Pulmonary artery endothelial cell (primary cell): ENCODE results near the gene SASH3. TPM values are rescaled to one million over a fixed set of nuclear protein-coding genes. Genes with fewer than 3 reads are reported as not detected.
"Not testable (repeated sequence)": the region's sequence is repeated elsewhere in the genome, so short reads cannot be mapped to it uniquely, and the experiment has no call there.

Experiments used
- DNase-seq: peaks from one replicate; pipeline ENCODE4 v3.0.0-alpha.2; 2011; ENCODE audit warnings: low read depth, low spot score
- total RNA-seq: library from RNA; depleted of rRNA; stranded (reverse); fragments of >200 nt; gene quantifications from 2 replicates; pipeline ENCODE4 v1.2.3, GENCODE V29; 2014

The SASH3 gene
- not detected in 2 replicates for total RNA-seq

DNA sequence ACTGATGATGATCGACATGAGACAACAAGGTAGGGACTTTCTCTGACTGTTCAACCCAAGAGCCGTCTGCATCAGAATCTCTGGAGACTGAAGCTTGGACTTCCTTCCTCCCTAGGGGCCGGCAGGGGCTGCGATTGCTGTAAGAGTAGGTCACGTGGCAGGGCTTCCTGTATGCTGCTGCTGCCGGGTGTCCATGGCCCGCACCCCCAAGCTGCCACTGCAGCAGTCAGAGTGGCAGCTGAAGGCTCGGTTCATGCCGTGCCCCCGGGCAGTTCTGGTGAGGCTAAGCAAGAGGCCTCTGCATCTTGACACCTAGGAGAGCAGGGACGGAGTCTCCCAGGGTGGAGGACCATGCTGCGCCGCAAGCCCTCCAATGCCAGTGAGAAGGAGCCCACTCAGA, at the start of gene SASH3:
TSS of gene SASH3 (plus strand) at position 203 of the 400 bp plus-strand sequence. CDS start at position 352, 149 bp downstream.
- no peak for DNase-seq

DNA sequence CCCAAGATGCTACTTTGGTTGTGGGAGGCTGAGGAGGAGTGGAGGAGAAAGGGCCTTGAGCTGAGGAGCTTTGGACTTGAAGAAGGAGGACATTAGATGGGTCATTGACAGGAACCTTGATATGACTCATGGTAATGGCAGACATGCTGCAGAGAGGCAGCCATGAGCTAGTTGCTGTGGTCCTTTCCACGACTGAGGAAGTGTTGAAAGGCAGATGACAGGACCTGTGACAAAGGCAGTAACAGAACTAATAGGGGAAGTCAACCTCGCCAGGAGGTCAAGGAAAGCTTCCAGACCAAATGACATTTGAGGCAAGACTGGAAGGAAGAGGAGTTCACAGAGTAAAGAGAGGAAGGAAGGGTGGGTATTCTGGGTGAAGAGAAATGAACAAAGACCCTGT, 48.5 kb upstream of the SASH3 start:
- no peak for DNase-seq

DNA sequence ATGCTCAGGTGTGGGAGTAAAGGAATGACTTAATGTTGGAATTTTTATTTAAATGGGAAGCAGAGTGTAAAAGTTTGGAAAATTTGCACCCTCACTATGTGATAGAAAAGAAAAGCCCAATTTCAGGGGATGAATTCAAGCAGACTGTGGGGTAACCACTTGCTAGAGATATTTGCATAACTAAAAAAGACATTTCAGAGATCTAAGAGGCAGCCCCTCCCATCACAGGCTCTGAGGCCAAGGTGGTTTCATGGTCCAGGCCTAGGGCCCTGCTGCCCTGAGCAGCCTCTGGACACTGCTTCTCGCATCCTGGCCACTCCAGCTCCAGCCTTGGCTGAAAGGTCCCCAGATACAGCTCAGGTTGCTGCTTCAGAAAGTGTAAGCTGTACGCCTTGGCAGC, 46.9 kb upstream of the SASH3 start:
- DNase-seq, result no peak

DNA sequence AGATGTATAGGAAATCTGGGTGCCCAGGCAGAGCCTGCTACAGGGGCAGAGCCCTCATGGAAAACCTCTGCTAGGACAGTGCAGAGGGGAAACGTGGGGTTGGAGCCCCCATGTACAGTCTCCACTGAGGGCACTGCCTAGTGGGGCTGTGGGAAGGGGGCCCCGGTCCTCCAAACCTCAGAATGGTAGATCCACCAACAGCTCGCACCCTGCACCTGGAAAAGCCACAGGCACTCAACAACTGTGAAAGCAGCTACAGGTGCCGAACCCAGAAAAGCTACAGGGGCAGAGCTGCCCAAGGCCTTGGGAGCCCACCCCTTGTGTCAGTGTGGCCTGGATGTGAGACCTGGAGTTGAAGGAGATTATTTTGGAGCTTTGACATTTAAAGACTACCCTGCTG, 46.4 kb upstream of the SASH3 start:
- DNase-seq, result no peak

DNA sequence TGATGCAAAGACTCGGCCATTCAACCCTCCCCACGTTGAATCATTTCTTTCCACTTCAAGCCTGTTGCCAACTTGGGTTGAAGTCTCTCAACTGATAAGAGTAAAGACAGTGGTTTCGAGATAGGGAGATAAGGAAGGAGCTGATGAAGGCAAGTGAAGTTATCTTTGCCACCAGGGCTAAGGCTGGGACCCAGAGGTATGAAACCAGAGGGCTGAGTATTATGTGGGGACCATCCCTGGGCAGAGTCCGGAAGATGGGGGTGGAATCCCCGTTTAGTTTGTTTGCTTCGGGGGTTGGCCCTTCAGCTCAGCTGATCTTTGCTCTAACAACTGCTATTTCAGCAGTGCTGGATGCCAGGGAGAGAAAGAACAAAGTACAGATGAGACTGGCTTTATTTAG, 43.3 kb upstream of the SASH3 start:
- no peak for DNase-seq

DNA sequence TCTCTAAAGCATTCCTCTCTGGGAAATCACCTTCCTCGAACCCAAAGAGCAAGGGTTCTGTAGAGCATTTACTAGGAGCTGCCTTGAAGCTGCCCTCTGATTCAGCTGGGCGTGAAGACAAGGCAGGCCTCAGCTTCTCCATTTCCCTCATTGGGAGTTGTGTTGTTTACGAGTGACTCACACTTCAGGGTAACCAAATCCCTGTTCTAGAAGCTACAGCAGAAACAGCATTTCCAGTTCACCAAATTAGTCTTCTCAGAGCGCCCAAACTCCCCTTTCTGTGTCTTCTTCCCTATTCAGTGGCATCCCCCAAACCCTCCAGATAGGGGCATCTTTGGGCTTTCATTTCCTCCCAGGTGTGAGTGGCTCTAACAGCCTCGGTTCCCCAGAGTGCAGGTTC, 41.8 kb upstream of the SASH3 start:
- no peak for DNase-seq

DNA sequence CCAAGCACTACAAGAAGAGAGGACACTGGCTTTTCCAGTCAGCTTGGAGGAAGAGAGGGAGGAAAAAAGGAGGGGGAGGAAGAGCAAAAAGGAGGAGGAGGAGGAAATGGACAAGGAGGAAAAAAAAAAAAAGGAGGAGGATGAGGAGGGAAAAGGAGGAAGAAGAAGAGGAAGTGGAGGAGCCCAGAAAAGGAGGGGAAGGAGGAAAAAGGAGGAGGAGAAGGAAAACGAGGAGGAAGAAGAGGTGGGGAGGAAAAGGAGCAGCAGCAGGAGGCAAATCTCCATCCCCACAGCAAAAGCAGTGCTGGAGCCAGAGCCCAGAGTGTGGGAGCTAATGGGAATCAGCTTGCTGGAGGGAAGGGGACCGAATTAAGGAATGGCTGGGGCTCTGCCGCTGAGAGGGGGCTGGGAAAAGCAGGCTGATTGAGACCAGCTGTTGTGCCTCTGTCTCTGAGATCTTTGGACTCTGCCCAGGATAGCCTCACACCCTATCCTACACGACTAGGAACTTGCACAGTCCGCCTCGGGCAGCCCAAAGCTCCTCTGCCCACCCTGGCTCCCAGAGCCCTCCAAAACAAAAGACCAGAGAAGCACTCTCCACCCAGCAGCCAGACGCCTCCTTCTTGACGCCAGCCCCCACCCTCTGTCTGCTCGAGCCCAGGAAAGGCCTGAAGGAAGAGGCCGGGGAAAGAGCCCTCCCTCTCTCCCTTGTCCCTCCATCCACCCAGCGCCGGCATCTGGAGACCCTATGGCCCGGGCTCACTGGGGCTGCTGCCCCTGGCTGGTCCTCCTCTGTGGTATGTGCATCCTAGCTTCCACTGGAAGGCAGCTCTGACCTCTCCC, 41.1 kb upstream of the SASH3 start, which contains the start of gene XPNPEP2:
TSS of gene XPNPEP2 (plus strand) at position 514 of the 843 bp plus-strand sequence. CDS start at position 749, 235 bp downstream.
- DNase-seq, result no peak

DNA sequence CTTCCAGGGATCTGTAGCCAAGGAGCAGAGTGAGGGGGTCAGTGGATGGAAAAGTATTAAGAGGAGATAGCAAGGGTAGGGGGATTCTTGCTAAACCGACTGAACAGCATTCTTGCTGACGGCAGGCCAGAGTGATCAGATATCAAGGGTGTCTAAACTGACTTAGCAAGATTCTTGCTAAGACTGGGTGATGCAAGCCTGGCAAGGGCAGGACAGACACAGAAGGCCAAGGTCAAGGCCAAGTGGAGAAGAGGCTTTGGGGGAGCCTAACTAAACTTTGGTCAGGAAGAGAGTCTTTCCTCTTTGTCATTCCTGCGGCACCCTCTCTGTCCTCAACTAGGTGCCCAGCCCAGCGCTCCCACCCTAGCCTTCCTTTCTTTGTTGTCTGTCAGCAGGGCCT, 40.2 kb upstream of the SASH3 start:
- DNase-seq, result no peak

DNA sequence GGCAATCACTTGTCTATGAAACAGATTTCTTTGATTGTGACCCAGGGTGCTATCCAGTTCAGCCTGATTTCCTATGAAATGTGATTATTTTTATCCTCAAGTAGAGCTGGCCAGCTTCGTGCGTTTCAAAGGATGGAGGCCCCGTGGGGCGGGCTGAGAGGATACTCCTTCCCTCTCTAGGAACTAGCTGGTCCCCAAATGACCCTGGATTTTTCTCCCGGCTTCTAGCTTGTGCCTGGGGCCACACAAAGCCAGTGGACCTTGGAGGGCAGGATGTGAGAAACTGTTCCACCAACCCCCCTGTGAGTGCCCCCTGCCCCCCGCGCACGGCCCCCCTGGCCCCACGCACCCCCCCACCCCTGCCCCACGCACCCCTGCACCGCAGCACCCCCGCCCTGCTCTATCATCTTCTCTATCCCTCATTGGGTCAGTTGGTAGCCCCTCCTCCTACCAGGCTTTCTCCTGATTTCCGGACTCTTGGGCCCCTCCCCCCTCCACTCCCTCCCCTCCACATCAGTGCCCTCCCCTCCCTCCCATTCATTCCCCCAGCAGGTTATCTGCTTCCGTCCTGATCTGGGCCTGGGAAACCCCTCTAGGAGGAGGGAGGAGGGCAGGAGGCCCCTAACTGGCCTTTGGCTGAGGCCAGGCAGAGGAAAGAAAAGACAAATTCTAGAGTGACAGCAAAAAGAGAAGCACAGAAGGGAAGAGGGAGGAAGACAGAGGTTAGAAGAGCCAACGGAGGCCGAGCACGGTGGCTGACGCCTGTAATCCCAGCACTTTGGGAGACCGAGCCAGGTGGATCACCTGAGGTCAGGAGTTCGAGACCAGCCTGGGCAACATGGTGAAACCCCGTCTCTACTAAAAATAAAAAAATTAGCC, 37.6 kb upstream of the SASH3 start:
- no peak for DNase-seq

DNA sequence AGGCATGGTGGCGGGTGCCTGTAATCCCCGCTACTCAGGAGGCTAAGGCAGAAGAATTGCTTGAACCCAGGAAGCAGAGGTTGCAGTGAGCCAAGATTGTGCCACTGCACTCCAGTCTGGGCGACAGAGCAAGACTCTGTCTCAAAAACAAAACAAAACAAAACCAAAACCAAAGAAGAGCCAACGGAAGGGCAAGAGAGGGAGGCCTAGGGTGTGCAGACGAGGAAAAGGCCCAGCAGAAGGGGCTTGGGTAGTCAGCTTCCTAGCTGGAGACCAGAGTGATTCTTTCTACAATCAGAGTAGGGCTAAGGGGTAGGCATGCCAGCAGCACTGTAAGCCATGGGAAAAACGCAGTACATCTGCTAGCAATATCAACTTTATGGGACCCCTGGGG, 37.0 kb upstream of the SASH3 start:
- DNase-seq, result not testable (repeated sequence)

DNA sequence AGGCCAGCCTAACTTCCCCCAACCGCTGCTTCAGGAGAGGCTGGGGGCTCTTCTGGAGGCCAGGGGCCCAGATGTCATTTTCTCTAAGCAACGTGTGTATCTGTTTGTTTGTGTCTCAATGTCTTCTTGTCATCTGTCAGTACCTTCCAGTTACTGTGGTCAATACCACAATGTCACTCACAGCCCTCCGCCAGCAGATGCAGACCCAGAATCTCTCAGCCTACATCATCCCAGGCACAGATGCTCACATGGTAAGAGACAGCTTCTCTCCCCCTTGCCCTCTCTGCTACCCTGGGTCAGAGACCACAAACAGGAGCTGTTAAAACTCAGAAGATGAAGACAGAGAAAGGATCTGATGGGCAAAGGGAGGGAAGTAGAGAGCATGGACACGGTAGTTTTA, 35.9 kb upstream of the SASH3 start:
- no peak for DNase-seq

DNA sequence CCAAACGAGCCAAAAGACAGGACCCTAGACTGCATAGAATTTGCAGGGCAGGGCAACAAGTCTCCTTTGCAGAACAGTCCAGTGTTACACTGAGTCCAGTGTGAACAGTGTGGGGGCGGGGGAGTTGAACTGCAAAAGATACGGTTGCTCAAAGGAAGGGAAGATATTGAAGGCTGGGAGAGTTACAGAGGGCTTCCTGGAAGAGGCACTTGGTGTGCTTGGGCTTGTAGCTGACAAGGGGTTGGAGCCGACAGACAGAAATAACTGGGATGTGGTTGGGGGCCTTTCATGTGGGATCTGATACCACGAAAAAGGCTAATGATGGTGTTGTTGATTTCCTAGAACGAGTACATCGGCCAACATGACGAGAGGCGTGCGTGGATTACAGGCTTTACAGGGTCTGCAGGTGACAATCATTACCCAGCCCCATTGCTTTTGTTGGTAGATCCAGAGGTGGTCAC, 34.9 kb upstream of the SASH3 start:
- DNase-seq, result no peak

DNA sequence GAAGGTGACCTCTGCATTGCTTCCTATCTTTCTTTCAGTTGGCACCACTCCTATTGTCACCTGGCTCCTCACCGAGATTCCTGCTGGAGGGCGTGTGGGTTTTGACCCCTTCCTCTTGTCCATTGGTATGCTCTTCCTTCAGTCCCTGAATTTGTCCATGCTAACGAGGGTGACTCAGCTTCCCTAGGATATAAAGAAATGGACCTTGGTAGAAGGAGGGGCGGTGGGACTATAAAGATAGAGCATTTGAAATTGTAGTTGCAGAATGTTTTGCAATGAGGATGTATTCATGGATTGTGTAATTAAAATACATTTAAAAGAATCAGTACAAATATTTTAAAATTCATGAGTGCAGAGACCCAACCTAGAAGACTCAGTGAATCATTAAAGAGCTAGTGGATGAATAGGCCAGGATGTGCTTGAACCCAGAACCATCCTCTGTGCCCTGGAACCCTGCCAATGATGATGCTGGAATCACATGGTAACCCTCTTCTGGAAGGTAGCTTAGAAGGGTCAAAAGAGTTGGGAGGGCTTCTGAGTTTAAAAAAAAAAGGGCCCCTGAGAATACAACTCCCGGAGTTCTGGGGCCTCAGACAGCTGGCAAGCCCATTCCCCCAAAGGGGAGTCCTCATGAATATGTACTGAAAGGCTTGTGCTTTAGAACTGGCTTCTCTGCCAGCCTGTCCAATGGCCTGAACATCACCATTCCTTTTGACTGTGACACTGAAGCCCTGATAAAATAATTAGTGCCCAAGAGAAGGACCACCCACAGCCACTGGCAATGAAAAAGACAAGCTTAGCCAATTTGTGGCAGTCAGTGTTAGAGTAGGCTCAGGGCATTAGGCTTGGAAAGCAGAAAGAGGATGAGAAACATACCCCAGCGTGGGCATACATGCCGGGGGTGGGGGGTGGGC, 32.9 kb upstream of the SASH3 start:
- no peak for DNase-seq

DNA sequence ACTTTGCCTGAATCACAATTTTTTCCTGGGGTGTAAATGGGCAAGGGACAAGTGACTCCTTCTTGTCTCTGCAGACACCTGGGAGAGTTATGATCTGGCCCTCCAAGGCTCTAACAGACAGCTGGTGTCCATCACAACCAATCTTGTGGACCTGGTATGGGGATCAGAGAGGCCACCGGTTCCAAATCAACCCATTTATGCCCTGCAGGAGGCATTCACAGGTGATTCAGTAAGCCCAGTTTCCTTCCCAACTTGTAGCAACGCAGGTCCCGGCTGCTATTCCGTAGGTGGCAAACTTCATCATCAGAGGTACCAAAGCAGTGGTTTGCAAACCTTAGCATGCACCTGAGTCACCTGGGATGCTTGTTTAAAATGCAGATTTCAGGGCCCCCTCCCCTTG, 32.2 kb upstream of the SASH3 start:
- DNase-seq, result no peak

DNA sequence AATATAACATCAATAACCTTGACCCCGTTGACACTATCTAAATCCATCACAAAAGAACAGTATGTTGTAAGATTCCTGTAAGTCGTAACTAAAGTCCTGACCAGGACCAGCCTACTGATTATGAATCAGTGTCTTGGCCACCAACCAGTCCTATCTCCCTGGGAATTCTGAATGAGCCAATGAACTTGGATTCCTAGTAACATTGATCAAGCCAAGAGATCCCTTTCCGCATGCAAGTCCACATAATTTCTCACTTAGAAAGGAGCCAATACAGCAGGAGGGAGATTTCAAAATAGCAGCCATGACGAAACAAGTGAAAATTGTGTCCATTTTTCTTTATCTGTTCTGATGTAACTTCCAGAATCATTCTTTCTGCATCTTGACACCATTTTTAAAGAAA, 31.4 kb upstream of the SASH3 start:
- no peak for DNase-seq

DNA sequence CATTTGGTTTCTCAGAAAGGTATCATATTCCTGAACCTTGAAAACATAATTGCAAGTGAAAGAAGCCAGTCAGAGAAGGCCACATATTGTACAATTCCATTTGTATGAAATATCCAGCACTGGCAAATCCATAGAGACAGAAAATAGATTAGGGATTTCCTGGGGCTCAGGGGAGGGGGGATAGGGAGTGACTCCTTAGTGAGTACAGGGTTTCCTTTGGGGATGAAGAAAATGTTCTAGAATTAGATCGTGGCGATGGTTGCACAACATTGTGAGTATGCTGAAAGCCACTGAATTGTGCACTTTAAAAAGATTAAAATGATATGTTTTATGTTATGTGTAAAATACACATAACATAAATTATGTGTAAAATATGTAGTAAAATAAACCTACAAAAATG, 30.7 kb upstream of the SASH3 start:
- no peak for DNase-seq

DNA sequence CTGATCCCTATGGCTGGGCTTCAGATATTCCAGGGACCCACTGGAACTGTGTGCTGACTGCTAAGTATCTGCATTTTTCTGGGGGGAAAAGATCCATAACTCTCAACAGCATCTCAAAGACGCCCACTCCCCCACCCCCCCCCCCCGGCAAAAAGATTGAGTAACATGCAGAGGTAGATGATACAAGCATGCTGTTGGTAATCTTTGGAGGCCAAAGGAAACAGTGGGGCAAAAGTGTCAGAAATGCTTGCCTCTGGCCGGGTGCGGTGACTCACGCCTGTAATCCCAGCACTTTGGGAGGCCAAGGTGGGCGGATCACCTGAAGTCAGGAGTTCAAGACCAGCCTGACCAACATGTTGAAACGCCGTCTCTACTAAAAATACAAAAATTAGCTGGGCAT, 28.8 kb upstream of the SASH3 start:
- no peak for DNase-seq

DNA sequence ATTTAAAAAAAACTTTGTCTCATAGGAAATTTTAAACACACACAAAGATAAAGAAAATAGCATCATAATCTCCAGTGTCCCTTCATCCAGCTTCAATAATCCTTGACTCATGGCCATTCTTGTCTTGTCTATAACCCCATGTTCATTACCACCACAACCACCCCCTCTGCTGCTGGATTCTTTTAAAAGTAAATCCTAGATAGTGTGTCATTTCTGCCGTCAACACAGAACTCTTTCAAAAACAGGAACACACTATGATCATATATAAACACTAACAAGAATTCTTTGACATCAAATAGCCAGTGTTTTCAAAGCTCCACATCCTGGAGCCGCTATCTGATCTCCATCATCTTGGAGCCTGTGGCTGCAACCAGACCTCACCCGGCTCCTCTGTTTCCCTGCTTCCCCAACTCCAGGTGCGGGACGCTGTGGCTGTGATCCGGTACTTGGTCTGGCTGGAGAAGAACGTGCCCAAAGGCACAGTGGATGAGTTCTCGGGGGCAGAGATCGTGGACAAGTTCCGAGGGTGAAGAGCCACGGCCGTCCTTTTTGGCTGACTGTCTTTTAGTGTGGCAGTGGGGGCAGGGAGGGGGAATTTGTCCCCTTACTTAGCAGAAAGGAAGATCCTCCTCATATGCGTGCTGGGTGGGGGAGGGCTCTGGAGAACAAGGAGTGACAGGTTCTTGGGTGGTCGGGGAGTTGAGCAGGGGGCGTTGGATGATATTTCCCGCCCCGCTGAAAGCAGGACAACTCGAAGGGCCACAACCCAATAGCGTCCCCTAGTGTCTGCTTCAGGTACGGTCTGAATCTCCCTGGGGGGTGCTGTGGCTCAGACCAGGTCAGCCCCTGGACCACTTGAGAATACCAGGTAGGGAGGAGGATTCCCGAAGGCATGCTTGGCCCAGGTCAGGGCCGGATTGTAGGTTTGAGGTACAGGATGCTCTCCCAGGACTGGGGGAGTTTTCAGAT, 25.4 kb upstream of the SASH3 start:
- DNase-seq, result no peak

DNA sequence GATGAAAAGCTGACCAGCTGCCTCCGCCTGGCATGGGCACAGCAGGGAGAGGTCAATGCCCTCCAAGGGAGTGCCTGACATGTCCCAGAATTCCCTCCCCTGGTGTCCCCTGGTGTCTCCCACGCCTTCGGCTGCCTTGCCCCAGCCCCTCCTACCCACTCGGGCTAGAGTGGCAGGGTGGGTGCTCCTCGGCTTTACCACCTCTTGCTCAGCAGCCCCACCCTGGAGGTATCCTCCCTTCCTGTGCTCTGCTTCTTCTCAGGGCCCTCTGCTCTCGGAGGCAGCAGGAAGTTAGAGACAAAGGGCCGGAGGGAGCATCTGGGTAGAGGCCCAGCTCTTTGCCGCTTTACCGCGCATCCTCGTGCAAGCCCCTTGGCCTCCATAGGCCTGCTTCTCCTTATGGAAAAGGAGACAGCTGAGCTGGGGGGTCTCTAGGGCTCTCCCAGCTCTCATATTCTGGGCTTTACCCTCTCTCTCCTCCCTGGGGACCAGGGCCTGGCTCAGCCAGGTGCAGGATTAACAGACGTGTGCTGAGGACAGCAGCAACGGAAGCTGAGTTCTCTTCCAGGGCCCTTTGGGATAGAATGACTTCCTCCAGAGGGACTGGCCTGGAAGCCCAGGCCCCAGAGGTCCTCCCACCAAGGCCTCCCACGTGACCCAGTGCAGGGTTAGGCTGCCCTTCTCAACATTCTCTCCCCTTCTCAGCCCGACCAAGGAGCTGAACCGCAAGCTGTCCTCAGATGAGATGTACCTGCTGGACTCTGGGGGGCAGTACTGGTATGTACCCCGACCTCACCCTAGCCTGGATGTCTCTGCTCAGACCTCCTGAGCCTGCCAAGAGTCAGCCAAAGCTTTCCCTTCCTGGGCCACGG, 23.7 kb upstream of the SASH3 start:
- no peak for DNase-seq
